Smooth muscle cell (in vitro differentiated cells): ENCODE measurements around the gene GPC6. TPM values are rescaled to one million over a fixed set of nuclear protein-coding genes. Genes with fewer than 3 reads are reported as not detected.

Experiments used
- DNase-seq: peaks from one replicate; lab custom pipeline; 2025; ENCODE audit not compliant: unreplicated experiment; lab: John Stamatoyannopoulos, UW
- H2AFZ ChIP-seq: fragments of 200-600 bp; sonication (generic); 2 replicates; pipeline ENCODE4 v1.6.0; 2016; ENCODE audit warnings: antibody characterized with exemption, low read depth, mild to moderate bottlenecking
- H3F3A ChIP-seq: fragments of 200-600 bp; sonication (generic); 2 replicates; pipeline ENCODE4 v1.6.0; 2017; ENCODE audit warnings: antibody characterized with exemption, low read depth
- H3K27ac ChIP-seq: fragments of 200-600 bp; sonication (generic); 2 replicates; pipeline ENCODE4 v1.5.1; 2016; ENCODE audit warnings: low read depth, mild to moderate bottlenecking
- H3K27me3 ChIP-seq: fragments of 200-600 bp; sonication (generic); 2 replicates; pipeline ENCODE4 v1.6.1; 2016; ENCODE audit warnings: low read depth, mild to moderate bottlenecking
- H3K36me3 ChIP-seq: fragments of 200-600 bp; sonication (generic); 2 replicates; pipeline ENCODE4 v1.5.1; 2016; ENCODE audit warnings: low read depth
- H3K4me1 ChIP-seq: fragments of 200-600 bp; sonication (generic); 2 replicates; pipeline ENCODE4 v1.5.1; 2016; ENCODE audit warnings: low read depth
- H3K4me2 ChIP-seq: fragments of 200-600 bp; sonication (generic); 2 replicates; pipeline ENCODE4 v1.6.0; 2016; ENCODE audit warnings: mild to moderate bottlenecking
- H3K4me3 ChIP-seq: fragments of 200-600 bp; sonication (generic); 2 replicates; pipeline ENCODE4 v1.5.1; 2016; ENCODE audit warnings: mild to moderate bottlenecking
- H3K79me2 ChIP-seq: fragments of 200-600 bp; sonication (generic); 2 replicates; pipeline ENCODE4 v1.6.0; 2016; ENCODE audit warnings: low read depth, mild to moderate bottlenecking
- H3K9ac ChIP-seq: fragments of 200-600 bp; sonication (generic); 2 replicates; pipeline ENCODE4 v1.6.0; 2016; ENCODE audit warnings: low read depth
- H3K9me3 ChIP-seq: fragments of 200-600 bp; sonication (generic); replicated peaks from 2 replicates; pipeline ENCODE4 v1.5.1; 2016; ENCODE audit warnings: low read depth
- H4K20me1 ChIP-seq: fragments of 200-600 bp; sonication (generic); 2 replicates; pipeline ENCODE4 v1.6.0; 2016; ENCODE audit warnings: low read depth
- CTCF ChIP-seq: fragments of 200-600 bp; sonication (generic); IDR thresholded peaks from 2 replicates; pipeline ENCODE4 v1.5.1; 2017; ENCODE audit warnings: borderline replicate concordance, mild to moderate bottlenecking, antibody characterized with exemption; ENCODE audit not compliant: insufficient read depth, poor library complexity, severe bottlenecking
- WGBS: methylation state at CpG from one replicate; pipeline ENCODE4 v1.1.7; 2016; ENCODE audit warnings: low lambda C conversion rate; 5-methylcytosine and 5-hydroxymethylcytosine counted together
- polyA plus RNA-seq: library from polyadenylated mRNA; unstranded; fragments of >200 nt; fragmentation: Nextera tagmentation; extraction: Ambion mirVana; gene quantifications from 2 replicates; pipeline ENCODE4 v1.2.1, GENCODE V29; 2016
- total RNA-seq: library from RNA; depleted of rRNA; stranded (reverse); fragments of >200 nt; gene quantifications from 2 replicates; pipeline ENCODE4 v1.2.3, GENCODE V29; 2014

Gene GPC6
- total and polyA plus RNA-seq, 2 experiments from 2014 or later = 19.7 to 68.5 TPM

- TF ChIP-seq CTCF = no peak
- 63% methylated on average over 7 of the region's 7 CpGs for WGBS
- Histone ChIP-seq H3K79me2 (peaks cover 38% of the 10 kb centered on the region), H3K9me3 (no peaks in the 10 kb centered on the region), H3K36me3 (no peaks in the 10 kb centered on the region), H3K4me3 (no peak overlapping the region), H3K9ac (peak overlapping the region; percentile 31), H2AFZ (no peak overlapping the region), H3K27me3 (no peaks in the 10 kb centered on the region), H3F3A (no peaks in the 10 kb centered on the region), H3K27ac (no peak overlapping the region), H4K20me1 (peaks cover 20% of the 10 kb centered on the region), H3K4me1 (no peaks in the 10 kb centered on the region), H3K4me2 (no peak overlapping the region)
- no peak for DNase-seq
Measured at GRCh38 chr13:93309886-93310523, 83.4 kb downstream of the GPC6 start.

- no peaks in the 10 kb centered on the region for H3F3A ChIP-seq
- no peak for DNase-seq
- no peak overlapping the region for H3K27ac ChIP-seq
- H4K20me1 ChIP-seq = peaks cover 19% of the 10 kb centered on the region
- no peak overlapping the region for H3K4me3 ChIP-seq
- no peak overlapping the region for H3K4me2 ChIP-seq
- no peak overlapping the region for H2AFZ ChIP-seq
- no peak for TF ChIP-seq CTCF
- H3K4me1 ChIP-seq = no peaks in the 10 kb centered on the region
- H3K79me2 ChIP-seq = peaks cover 45% of the 10 kb centered on the region
- WGBS = 66% methylated on average over 3 of the region's 3 CpGs
- H3K36me3 ChIP-seq = no peaks in the 10 kb centered on the region
- no peak overlapping the region for H3K9ac ChIP-seq
- no peaks in the 10 kb centered on the region for H3K9me3 ChIP-seq
- H3K27me3 ChIP-seq = no peaks in the 10 kb centered on the region
Measured at GRCh38 chr13:93316841-93317240, 90.2 kb downstream of the GPC6 start.

DNA sequence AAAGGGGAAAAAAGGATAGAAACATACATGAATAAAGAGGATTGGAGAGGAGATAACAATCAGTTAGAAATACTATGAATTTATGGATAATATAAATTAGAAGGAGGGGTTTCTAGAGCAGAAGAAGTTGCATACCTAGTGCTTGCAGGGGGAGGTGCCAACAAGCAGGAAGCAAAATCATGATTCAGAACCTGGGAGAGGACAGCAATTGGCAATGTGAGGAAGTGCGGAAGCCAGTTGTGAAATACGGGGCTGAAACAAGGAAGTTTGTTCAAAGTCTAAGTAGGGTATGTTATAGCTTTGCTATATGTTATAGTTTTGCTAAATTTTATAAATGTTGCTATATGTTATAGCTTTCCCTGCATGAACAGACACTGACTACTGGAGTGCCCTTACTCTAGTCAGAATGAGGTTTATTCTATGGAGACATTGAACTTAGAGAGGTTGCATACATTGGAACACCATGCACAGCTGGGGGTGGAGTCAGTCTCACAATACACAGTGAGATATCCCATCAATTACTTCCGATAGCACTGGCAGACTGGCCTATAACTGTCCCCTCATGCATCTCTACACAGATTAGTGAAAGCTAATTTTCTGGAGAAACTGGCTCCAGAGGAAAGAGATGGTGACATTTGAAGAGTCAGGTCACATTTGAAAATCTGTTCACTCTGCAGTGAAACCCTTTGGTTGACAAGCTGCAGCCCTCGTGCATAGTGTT is 92.1 kb downstream of the GPC6 start:
- Histone ChIP-seq H3K27ac (no peak overlapping the region), H3K4me2 (no peak overlapping the region), H3K4me3 (no peak overlapping the region), H3K9me3 (no peaks in the 10 kb centered on the region), H4K20me1 (peaks cover 14% of the 10 kb centered on the region), H3F3A (no peaks in the 10 kb centered on the region), H2AFZ (no peak overlapping the region), H3K27me3 (no peaks in the 10 kb centered on the region), H3K36me3 (no peaks in the 10 kb centered on the region), H3K79me2 (peaks cover 39% of the 10 kb centered on the region), H3K4me1 (no peaks in the 10 kb centered on the region), H3K9ac (no peak overlapping the region)
- WGBS = 90% methylated on average over 4 of the region's 4 CpGs
- DNase-seq = no peak
- TF ChIP-seq CTCF = no peak
